HFFc6 (cell line): Measurements from ENCODE around the gene KRT86. TPM values are rescaled to one million over a fixed set of nuclear protein-coding genes. Genes with fewer than 3 reads are reported as not detected.
"Not testable (repeated sequence)": the region's sequence is repeated elsewhere in the genome, so short reads cannot be mapped to it uniquely, and the experiment has no call there.

Experiments used
- DNase-seq: peaks from one replicate; pipeline ENCODE4 v3.0.0-alpha.2; 2018
- H3K27ac Mint-ChIP-seq: 2 replicates; pipeline ENCODE4 v1.8.0; 2020; ENCODE audit warnings: mild to moderate bottlenecking, mixed read lengths
- H3K27me3 Mint-ChIP-seq: 2 replicates; pipeline ENCODE4 v1.8.0; 2021; ENCODE audit warnings: mild to moderate bottlenecking, moderate library complexity, mixed read lengths; ENCODE audit not compliant: insufficient read depth
- H3K36me3 Mint-ChIP-seq: 2 replicates; pipeline ENCODE4 v1.8.0; 2021; ENCODE audit warnings: low read depth, mixed read lengths
- H3K4me1 Mint-ChIP-seq: 2 replicates; pipeline ENCODE4 v1.8.0; 2020; ENCODE audit warnings: low read depth, mixed read lengths
- H3K4me3 Mint-ChIP-seq: 2 replicates; pipeline ENCODE4 v1.8.0; 2020; ENCODE audit warnings: mild to moderate bottlenecking, moderate library complexity, mixed read lengths
- H3K9me3 Mint-ChIP-seq: 2 replicates; pipeline ENCODE4 v1.8.0; 2020; ENCODE audit warnings: mild to moderate bottlenecking, mixed read lengths
- CTCF ChIP-seq: fragments of 200-600 bp; sonication (generic); IDR thresholded peaks from 2 replicates; pipeline ENCODE4 v1.5.0; 2021; ENCODE audit warnings: antibody characterized with exemption, mild to moderate bottlenecking
- total RNA-seq, 6 experiments: library from RNA; stranded (reverse); fragmentation: NEBNext Ultra II Directional; extraction: Animal tissue kit (Norgen Biotek cat#: 25700); gene quantifications; 2 replicates in 1 of 6; 3 replicates in 5 of 6; pipeline ENCODE4 v1.2.3, GENCODE V29; 2021

Gene KRT86
- total RNA-seq, 6 experiments from 2014 or later = 0.15 to 0.26 (median 0.19) TPM; not detected in 1

GRCh38 chr12:52344111-52344510 is 69.7 kb downstream of the KRT86 start:
- Mint-ChIP-seq H3K9me3 (peaks cover 10% of the 10 kb centered on the region), H3K4me3 (no peak overlapping the region), H3K27me3 (peaks cover 60% of the 10 kb centered on the region), H3K27ac (no peak overlapping the region), H3K4me1 (peaks cover 2% of the 10 kb centered on the region), H3K36me3 (no peaks in the 10 kb centered on the region)
- no peak for TF ChIP-seq CTCF
- no peak for DNase-seq

GRCh38 chr12:52345041-52345440 is 70.6 kb downstream of the KRT86 start:
- not testable (repeated sequence) for H3K4me1 Mint-ChIP-seq, H3K36me3 Mint-ChIP-seq, H3K9me3 Mint-ChIP-seq, DNase-seq, H3K27ac Mint-ChIP-seq, H3K4me3 Mint-ChIP-seq
- peaks cover 55% of the 10 kb centered on the region for H3K27me3 Mint-ChIP-seq

- TF ChIP-seq CTCF = no peak
- DNase-seq = no peak
- Mint-ChIP-seq H3K36me3 (no peaks in the 10 kb centered on the region), H3K9me3 (peaks cover 10% of the 10 kb centered on the region), H3K27ac (no peak overlapping the region), H3K4me3 (no peak overlapping the region), H3K27me3 (peaks cover 56% of the 10 kb centered on the region), H3K4me1 (peaks cover 7% of the 10 kb centered on the region)
These were observed 72.1 kb downstream of the KRT86 start for GRCh38 chr12:52346593-52346992.

GRCh38 chr12:52347016-52347415 is 72.6 kb downstream of the KRT86 start:
- Mint-ChIP-seq H3K4me3 (no peak overlapping the region), H3K9me3 (peaks cover 10% of the 10 kb centered on the region), H3K36me3 (no peaks in the 10 kb centered on the region), H3K27ac (no peak overlapping the region), H3K4me1 (peaks cover 7% of the 10 kb centered on the region), H3K27me3 (peaks cover 52% of the 10 kb centered on the region)
- no peak for TF ChIP-seq CTCF
- DNase-seq = no peak

GRCh38 chr12:52347551-52348510 is 73.4 kb downstream of the KRT86 start:
- Mint-ChIP-seq H3K4me3 (no peak overlapping the region), H3K27ac (no peak overlapping the region), H3K36me3 (no peaks in the 10 kb centered on the region), H3K27me3 (peaks cover 44% of the 10 kb centered on the region), H3K4me1 (peaks cover 7% of the 10 kb centered on the region), H3K9me3 (peaks cover 10% of the 10 kb centered on the region)
- no peak for DNase-seq
- TF ChIP-seq CTCF = no peak

- Mint-ChIP-seq H3K9me3 (no peaks in the 10 kb centered on the region), H3K27me3 (peaks cover 35% of the 10 kb centered on the region), H3K4me1 (peaks cover 7% of the 10 kb centered on the region), H3K4me3 (no peak overlapping the region), H3K36me3 (no peaks in the 10 kb centered on the region), H3K27ac (no peak overlapping the region)
- TF ChIP-seq CTCF = no peak
- peak; percentile 7 for DNase-seq
These were observed 74.8 kb downstream of the KRT86 start for GRCh38 chr12:52349196-52349595.
